ENCODE measurements around the gene GARIN5B.
"Not testable (repeated sequence)": the region's sequence is repeated elsewhere in the genome, so short reads cannot be mapped to it uniquely, and the experiment has no call there.

GARIN5B gene

DNA sequence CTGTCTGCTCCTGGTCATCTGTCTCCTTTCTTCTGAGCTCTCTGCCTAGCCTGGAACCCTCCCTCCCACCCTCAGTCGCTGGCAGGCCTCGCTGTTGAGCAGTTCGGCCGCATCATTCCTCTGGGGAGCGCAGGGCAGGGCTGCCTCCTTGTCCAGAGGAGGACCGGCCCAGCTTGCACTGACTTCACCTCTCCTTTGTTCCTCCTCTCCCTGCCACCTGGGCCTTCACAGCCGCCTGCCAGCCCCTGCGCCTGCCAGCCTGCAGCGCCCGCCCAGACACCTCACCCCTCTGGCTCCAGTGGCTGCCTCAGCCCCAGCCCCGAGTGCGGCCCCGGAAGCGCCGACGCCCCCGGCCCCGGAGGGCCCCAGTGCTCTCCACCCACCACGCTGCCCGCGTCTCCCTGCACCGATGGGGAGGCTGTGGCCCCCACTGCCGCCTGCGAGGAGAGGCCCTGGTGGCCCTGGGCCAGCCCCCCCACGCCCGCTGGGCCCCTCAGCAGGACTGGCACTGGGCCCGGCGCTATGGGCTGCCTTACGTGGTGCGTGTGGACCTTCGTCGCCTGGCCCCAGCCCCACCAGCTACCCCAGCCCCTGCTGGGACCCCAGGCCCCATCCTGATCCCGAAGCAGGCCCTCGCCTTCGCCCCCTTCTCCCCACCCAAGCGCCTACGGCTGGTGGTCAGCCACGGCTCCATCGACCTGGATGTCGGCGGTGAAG is 16.2 kb downstream of the GARIN5B start:
- DNase-seq, result no peak

- DNase-seq, result no peak
Observed at GRCh38 chr19:55345818-55346724, 17.0 kb downstream of the GARIN5B start.

- no peak for DNase-seq
Observed at GRCh38 chr19:55345101-55345817, 17.8 kb downstream of the GARIN5B start.

DNA sequence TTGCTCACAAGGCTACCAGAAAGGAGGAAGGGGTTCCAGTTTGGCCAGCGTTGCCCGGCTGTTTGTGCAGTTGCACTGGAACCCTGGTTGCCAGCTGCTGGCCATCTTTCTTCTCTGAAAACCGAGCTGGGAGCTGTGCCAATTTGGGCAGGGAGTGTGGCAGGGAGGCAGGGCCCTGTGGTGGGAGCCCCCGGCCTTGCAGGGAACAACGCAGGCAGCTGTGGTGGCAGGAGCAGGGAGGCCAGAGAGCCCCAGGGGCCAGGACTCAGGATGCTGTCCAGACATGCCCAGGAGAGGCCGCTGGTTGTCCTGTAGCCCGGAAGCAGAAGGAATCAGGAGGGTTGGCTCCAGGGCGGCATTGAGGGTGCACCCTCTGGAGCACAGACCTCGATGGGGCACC is 18.6 kb downstream of the GARIN5B start:
- no peak for DNase-seq

GRCh38 chr19:55341595-55342531 is 21.2 kb downstream of the GARIN5B start:
- DNase-seq, result no peak

GRCh38 chr19:55341171-55341588 is 21.9 kb downstream of the GARIN5B start:
- DNase-seq, result no peak

DNA sequence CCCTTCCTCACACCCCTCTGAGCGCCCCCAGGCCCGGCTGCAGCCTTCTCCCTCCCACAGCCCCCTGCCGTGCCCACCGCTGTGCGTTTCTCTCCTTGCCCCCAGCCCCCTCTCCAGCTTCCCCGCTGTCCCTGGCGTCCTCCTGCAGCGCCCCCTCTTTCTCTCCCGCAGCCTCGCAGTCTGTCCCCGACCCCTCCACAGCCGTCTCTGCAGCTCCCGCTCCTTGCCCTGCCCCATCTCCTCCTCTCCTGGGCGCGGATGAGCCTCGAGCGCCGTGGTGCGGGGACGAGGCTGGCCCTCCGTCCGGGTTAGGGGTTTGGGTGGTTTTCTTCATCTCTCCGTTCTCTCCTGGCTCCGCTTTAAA is 22.3 kb downstream of the GARIN5B start:
- no peak for DNase-seq

DNA sequence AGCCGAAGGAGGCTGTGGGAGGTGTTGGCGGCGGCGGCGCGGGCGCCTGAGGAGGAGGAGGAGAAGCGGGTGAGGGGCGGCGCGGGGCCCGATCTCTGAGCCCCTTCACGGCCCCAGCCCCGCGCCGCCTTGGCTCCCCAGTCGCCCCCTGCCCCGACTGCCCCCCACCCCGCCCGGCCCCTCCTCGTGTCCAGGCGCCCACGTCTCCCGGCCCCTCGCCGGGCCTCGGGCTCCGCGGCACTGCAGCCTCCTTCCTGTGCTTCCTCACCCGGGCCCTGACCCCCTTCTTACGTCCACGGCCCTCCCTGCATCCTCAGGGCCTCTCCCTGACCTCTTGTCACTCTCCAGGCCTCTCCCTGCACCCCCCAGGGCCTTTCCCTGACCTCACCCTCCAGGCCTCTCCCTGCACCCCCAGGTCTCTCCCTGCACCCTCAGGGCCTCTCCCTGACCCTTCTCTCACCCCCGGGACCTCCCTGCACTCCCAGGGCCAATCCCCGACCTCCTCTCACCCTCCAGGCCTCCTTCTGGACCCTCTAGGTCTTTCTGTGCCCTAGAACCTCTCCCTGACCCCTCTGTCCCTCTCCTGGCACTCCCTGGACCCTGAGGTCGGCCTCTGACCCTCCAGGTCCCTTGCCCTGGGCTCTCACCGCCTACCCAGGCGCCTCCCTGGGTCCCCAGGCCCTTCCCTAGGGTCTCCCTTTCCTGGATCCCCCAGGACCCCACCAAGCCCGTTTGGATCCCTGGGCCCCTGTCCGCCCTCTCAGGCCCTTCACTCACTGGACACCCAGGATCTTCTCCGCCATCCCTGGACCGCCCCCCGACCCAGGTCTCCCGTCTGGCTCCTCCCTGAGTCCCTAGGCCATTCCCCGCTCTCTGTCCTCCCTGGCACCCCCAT is 22.9 kb downstream of the GARIN5B start:
- DNase-seq, result no peak

DNA sequence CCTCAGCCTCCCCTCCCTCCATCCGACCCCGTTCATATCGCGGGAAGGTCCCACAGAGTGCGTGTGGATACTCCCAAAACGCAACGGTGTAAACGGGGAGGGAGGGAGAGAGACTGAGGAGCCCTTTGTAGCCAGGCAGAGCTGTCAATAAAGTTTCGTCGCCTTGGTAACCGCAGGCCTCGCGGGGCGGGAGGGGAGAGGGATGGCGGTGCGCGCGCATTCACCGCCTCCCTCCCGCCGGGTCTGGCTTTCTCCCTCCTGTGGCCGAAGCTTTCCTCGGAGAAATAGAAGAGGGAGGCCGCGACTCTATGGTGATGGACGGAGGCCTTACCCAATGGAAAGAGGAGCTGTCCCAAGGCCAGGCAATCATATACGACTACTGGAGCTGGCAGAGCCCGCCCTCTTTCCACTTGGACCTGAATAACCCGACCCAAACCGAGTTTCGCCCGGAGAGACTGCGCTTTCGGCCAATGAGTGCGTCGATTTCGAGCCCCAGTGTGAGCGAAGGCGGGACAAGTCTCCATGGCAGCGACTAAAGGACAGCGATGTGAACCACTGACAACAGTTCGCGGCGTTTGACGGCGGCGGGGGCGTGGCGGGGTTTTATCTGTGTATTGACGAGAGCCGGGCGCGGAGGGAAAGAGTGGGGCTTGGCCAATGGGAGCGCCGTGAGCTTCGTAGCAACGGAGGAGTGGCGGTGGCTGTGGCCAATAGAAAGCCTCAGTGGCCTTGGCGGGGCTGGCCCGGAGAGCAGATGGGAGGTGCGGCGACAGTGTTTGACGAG is 23.8 kb downstream of the GARIN5B start, which contains the start of gene KMT5C:
KMT5C (plus strand) TSS at position 772 of the 784 bp plus-strand sequence. CDS start 2,061 bp downstream, outside the sequence.
- DNase-seq, result peak; percentile 100

- no peak for DNase-seq
Observed at GRCh38 chr19:55336101-55336500, 27.0 kb downstream of the GARIN5B start.

- no peak for DNase-seq
Observed at GRCh38 chr19:55333870-55334269, 29.2 kb downstream of the GARIN5B start.

- DNase-seq, result not testable (repeated sequence)
Observed at GRCh38 chr19:55329791-55330190, 33.3 kb downstream of the GARIN5B start.

DNA sequence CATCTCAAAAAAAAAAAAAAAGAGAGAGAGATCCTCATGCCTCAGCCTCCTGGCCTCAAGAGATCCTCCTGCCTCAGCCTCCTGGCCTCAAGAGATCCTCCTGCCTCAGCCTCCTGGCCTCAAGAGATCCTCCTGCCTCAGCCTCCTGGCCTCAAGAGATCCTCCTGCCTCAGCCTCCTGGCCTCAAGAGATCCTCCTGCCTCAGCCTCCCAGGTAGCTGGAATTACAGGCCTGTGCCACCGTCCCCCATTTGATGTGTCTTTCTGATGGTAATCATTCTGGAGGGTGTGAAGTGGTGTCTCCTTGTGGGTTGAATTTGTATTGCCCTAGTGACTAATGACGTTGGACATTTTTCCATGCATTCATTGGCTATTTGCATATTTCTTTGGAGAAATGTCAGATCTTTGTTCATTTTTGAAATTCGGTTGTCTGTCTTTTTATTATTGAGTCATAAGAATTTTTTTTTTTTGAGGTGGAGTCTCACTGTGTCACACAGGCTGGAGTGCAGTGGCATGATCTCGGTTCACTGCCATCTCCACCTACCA is 34.2 kb downstream of the GARIN5B start:
- not testable (repeated sequence) for DNase-seq

GRCh38 chr19:55325172-55325571 is 37.9 kb downstream of the GARIN5B start, which contains the start of gene TMEM150B:
Gene TMEM150B, minus strand, starts transcription at chr19:55325341. Its CDS starts 4,305 bp downstream, at chr19:55321036.
- DNase-seq, result no peak

GRCh38 chr19:55324662-55325061 is 38.4 kb downstream of the GARIN5B start:
- DNase-seq, result no peak

DNA sequence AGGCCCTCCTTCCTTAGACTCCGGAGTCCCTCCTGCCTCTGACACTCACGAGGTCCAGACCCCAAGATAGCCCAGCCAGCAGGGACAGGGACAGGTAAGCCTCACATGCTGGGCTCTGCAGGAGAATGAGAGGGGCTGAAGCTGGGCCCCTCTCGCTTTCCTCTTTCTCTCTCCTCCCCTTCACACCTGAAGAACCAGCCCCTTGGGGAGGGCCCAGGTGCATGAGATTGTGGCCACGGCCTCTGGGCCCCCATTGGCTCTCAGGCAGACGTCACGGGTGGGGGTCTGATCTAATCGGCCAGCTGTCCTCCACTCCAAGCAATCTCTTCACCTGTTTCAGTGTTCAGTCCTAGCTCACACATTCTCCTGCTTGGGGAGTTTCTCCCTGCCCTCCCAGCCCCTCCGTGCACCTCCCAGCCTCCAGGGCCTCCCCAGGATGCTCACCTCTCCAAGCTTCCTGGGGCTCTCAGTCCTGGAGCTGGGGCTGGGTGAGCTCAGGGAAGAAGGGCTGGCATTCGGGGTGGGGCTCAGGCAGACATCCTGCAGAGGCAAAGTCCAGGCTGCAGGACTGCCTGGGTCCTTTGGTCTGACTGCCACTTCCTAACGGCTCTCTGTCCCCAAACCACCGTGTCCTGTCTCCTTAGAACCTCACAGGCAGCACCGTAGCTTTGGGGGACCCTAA is 40.7 kb downstream of the GARIN5B start:
- no peak for DNase-seq

GRCh38 chr19:55321466-55322137 is 41.5 kb downstream of the GARIN5B start:
- DNase-seq, result no peak

GRCh38 chr19:55320844-55321419 is 42.1 kb downstream of the GARIN5B start:
- no peak for DNase-seq

Measured in NK-92 treated with Interleukin-12 subunit alpha and Interleukin-12 subunit beta, amount 100 ng/mL, for 24 hours (cell line).